Measurements from ENCODE around the gene RPTOR.

RPTOR gene

DNA sequence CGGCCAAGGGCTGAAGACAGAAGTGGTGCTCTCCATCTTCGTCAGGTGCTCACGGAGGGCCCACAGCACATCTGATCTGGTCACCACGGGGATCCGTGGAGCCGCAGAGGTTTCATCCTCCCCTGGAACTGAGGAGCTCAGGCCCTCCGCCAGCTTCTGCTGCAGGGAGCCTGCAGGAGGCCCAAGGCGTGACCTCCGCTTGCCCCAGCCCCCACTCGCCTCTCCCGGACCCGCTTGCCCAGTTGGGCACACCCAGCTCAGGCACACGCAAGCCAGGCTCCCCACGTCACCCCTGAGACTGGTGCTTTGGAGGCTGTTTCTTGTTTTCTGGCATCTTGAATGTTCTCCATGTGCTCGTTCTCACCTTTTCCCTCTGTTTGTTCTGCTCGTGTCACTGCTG lies 407.7 kb downstream of the RPTOR start:
- no peak for DNase-seq

DNA sequence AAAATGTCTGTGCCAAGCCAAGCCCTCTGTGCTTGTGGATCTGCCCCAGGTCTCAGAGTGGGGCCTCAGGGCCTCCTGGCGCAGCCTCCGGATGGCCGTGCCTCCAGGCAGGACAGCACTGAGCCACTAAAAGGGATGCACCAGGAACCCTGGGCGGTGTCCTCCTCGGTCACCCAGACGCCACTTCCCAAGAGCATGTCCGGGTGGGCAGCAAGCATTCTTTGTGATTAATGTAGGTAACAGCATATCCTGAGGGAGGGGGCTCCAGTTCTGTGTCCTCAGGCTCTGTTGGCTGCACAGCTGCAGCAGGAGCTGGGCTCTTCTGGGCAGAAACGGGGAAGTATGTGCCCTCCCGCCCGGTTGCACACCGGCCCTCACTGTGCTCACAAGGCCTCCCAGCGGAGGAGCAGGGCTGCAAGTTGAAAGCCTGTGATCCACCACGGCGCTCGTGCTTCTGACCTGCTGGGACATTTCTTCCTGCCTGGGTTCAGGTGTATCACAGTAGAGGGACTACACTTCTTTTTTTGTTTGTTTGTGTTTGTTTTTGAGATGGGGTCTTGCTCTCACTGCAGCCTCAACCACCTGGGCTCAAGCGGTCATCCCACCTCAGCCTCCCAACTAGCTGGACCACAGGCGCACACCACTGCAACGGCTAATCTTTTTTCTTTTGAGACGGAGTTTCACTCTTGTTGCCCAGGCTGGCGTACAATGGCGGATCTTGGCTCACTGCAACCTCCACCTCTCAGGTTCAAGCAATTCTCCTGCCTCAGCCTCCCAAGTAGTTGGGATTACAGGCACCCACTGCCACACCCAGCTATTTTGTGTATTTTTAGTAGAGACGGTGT lies 409.1 kb downstream of the RPTOR start:
- DNase-seq, result no peak

DNA sequence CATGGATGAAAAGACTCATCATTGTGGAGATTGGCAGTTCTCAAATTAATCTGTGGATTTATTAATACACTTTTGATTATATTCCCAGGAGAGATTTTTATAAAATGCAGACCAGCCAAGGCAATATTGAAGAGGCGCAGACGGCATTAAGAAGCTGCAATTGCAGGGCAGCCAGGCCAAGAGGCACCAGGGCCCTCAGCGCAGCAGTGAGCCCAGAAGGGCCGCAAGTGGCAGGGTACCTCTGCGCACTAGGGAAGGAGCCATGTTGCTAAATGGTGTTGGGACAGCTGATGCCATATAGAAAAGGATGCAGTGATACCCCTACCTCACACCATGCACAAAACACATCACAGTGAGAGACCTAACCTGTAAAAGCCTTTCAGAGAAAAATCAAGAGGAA lies 410.4 kb downstream of the RPTOR start:
- no peak for DNase-seq

DNA sequence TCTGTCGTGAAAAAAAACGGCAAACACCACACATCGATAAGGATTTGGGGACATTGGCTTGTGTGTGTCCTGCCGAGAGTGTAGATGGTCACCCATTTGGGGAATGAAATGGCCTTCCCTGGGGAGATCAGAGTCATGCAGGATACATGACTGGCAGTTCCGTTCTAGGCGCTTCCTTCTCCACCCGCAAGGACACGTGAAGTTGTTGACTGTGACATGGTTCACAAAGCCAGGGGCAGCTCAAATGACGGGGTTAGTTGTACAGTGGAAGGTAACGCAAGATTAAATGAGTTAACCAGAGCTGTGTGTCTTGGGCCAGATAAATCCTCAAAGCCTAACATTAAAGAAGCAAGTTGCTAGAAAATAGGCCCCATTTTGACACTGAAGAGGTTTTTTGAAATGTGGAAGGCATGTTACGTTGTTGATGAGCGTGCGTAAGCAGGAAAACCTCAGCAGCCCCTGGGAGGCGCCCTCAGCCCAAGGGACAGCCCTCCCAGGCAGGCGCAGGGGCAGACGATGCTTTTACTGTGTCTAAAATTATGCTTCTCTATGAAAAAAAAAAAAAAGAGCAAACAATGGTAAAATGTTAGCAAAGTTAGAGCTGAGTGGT lies 411.1 kb downstream of the RPTOR start:
- DNase-seq, result no peak

DNA sequence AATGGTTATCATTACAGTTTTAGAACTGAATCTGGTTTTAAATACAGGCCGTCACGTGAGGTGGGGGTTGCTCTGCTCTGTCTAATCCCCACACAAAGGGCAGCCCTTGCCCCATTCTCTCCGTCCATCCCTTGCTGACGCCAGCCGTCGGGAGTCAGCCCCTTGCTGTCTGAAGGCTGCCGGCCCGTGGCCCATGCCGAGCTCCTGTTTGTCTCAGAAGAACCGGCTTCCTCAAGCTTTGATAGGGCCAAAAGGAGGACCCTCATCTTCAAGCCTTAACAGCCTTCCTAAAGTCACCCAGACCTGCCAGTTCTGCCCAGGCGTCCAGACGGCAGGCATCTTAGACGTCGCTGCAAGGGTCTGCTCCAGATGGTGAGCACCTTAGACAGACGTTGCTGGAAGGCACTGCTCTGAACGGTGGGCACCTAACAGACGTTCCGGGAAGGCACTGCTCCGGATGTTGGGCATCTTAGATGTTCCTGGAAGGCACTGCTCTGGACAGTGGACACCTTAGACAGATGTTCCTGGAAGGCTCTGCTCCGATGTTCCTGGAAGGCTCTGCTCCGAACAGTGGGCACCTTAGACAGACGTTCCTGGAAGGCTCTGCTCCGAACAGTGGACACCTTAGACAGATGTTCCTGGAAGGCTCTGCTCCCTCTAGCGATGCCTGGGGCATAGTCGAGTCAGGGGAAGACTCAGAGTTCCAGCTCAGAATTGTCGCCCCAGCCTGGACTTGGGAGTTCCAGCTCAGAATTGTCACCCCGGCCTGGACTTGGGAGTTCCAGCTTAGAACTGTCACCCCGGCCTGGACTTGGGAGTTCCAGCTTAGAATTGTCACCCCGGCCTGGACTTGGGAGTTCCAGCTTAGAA lies 411.9 kb downstream of the RPTOR start:
- no peak for DNase-seq

DNA sequence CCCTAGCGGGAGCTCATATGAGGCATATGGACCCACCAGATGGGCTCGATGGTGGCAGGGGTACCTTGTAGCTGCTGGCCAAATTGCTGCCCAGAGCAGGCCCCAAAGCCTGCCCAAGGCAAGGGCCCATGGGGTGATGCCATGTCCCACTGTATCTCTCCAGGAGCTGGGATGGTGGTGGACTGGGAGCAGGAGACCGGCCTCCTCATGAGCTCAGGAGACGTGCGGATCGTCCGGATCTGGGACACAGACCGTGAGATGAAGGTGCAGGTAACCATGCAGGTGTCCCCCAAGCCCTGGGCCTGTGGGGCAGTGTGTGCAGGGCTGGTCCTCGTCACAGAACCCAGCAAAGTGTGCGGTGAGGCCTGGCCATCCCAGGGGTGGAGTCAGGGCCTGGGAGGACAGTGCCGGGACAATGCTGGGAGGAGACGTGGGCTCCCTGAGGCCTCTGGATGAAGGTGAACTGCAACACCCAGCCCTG lies 412.9 kb downstream of the RPTOR start:
- no peak for DNase-seq

DNA sequence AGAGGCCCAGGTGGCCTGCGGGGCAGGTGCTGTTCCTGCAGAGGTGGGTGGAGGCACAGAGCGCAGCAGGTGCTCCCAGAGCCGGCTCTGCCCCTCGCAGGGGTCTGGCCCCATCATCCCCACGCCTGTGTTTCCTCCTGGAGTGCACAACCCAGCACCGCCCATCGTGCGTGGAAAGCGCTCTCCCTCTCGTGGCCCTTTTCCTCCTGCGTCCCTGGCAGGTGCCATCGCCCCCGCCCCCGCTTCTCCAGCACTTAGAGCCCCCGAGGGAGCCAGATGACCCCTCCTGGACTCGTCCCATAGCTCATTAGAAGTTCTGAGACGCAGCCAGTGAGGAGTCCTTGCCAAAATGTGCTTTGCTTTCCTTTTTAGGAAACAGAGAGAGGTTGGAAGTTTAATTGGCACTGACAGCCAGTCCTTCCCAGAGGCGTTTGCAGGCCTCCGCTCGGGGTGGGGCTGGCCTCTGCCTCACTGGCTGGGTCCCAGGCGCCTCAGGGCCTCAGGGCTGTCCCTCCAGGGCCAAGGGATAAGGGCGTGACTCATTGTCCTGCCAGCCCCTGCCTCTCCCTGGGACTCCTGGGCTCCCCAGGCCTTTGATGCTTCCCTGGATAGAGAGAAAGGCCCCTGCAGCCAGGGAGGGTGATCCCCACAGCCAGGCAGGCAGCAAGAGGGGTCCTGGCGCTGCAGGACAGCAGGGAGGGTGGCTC lies 414.8 kb downstream of the RPTOR start:
- peak; percentile 88 for DNase-seq

DNA sequence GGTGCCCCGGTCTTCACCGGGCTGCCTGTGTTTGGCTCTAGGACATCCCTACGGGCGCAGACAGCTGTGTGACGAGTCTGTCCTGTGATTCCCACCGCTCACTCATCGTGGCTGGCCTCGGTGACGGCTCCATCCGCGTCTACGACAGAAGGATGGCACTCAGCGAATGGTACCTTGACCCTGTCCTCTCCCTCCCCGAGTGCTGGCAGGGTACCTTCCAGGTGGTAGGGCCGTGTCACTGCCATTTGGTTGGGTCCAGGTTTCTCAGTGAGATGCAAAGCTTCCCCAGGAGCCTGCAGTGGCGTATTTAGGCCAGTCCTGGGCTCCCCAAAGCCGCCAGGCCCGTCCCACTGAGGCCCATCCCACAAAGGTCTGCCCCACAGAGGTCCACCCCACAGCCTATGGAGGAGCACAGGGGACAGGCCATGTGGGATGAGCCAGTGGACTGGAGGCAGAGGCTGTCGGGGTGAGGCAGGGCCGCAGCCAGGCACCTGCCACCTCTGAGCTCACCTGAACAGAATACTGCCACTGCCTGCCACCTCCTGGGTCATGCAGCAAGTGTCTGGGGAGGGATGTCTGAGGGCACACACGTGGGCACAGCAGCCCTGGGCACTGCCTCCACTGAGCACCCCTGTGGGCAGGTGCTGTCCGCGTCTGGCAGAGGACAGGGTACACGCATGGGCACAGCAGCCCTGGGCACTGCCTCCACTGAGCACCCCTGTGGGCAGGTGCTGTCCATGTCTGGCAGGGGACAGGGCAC lies 415.6 kb downstream of the RPTOR start:
- DNase-seq, result no peak

DNA sequence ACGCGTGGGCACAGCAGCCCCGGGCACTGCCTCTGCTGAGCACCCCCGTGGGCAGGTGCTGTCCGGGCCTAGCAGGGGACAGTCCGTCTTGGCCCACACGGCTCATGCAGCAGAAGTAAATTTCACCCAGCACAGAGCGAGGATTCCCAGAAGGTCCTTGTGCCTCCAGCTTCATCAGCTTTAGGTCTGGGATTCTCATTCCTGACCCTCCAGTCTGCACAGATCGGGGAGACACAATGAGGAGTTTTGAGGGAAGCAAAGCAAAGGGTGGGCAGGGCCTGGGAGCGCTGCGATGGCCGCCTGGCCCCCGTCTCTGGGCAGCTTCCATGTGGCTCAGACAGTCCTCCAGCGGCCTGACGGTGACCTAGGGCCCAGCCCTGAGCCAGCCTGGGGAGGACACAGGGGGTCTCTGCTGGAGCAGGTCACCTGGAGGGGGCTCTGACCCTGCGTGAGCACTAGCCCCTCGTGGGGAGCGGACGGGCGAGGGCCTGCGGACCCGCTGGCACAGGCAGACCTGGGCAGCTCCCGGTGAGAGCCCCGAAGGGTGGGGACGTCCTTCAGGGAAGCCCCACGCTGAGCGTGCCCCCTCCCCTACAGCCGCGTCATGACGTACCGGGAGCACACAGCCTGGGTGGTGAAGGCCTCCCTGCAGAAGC lies 416.3 kb downstream of the RPTOR start:
- no peak for DNase-seq

DNA sequence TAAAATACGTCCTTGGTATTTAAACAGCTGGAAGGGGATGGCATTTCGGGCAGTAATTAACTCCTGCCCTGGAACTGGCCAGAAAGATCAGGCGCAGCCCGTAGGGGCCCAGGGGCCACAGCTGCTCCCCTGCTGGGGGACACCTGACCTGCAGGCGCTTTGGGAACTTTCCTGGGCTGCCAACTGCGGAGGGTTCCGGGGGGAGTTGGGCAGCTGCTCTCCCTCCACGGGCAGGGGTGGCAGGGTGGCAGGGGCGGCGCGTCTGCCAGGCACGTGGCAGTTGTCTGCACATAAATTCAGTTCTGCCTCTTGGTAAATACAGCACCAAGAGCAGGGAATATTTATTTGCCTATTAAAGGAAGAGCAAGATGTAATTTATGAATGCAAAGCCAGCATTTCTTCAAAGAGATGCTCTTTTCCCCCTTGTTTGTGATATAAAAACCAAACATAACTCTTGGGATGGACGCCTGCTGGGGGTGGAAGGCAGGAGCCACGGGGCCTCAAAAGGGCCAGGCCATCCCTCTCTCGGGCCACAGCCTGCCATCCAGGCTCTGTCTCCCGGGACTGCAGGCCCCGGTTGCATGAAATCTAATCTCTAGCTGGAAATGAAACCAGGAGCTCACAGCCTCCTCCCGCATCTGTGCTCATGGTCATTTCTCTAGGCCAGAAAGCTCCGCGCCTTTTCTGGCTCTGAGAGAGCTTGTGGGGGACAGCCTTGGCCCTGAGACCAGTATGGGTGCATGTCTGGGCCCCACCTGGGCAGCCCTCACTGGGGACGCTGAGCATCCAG lies 417.1 kb downstream of the RPTOR start:
- no peak for DNase-seq

DNA sequence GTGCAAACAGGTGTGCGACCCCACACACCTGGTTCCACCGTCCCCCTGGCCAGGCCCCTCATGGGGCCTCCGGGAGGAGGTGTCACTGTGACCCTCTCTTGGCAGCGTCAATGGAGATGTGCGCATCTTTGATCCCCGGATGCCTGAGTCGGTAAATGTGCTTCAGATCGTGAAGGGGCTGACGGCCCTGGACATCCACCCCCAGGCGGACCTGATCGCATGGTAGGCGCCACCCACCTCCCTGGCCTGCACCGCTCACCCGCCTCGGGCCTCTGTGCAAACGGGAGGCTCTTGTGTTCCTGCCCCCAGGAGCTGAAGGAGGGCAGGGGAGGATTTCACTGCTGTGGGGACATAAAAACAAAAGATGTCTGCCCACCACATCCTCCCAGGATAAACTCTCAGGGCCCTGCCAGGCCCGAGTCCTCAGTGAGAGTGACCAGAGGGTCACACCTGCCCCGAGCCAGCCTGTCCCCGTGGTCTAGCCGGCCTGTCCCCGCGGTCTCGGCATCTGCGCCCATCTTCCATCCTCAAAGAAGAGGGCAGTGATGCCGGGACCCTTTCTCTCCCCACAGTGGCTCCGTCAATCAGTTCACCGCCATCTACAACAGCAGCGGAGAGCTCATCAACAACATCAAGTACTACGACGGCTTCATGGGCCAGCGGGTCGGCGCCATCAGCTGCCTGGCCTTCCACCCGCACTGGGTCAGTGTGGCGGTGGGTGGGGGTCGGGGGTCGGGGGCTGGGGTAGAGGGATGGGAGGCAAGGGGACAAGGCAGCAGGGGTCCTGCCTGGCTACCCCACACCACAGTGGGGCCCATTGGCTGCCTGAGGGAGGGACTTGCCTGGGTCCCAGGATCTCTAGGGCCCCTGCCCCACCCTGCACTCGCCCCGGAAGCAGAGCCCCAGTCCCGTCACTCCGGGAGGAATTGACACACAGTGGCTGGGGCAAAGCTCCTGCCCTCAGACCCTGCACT lies 418.0 kb downstream of the RPTOR start:
- no peak for DNase-seq

DNA sequence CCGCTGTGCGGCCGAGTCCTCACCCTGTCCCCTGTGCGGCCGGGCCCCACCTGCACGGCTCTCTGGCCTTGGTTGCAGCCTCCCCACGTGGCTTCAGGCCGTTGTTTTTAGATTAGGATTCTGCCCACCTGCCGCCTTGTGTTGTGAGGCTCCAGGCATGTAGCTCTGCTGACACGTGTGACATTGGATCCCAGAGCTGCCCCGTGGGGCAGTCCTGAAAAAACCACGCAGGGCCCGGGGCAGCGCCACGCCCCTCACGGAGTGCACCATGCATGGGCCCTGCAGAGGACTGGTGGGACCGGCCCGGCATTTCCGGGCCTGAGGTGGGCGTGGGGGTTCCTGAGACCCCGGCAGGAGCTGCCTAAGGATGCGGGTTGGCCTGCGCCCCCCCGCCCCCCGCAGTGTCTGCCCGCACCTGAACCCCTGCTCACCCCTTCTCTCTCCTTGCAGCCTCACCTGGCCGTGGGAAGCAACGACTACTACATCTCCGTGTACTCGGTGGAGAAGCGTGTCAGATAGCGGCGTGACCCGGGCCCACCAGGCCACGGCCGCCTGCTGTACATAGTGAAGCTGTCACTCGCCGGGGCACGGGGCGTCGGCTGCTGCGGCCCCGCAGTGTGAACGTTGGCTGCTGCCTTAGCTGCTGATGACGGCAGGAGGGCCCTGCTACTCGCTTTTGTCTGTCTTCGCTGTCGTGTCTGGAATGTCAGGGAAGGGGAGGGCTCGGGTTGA lies 419.3 kb downstream of the RPTOR start:
- no peak for DNase-seq

DNA sequence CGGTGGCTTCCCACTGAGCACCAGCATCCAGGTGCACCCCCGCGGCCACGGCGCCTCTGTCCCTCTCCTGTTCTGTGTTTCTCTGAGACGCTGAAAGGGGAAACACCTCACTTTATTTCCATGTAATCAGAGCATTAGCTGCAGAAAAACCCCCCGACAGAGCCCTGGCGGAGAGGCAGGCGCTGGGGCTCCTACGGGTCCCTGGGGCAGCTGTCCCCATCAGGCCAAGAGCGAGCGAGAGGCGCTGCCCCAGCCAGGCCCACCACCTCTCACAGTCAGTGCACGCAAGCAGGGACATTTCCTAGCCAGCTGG lies 419.9 kb downstream of the RPTOR start:
- no peak for DNase-seq

DNA sequence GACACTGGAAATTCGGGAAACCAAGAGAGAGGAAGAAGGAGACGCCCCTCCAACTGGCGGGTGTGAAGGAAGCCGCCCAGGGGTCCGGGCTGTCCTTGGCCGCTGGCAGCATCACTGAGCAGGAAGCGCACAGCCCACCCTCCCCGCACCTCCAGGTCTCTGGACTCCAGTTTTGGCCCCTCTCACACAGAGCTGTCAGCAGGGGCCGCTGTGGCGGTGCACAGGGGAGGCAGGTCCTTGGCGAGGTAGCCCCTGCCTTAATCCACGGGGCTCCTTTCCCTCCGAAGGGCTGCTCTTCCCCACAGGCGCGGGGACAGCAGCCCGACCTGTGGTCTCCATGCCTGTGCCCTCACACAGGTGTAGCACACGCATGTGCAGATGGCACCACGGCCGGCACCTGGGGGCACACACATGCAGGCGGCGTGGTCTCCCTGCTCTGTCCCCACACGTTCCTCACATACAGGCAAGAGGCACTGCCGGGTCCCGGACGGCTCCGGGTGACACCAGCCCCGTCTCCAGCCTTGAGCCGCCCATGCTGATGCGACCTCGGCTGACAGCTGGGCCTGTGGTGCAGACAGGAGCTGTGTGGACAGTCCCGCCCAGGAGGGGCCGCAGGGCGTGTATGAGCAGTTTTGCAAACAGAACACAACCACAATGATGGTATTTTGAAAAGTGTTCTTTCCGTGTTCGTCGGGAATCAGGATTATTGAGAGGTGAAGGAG lies 420.4 kb downstream of the RPTOR start:
- DNase-seq, result no peak

DNA sequence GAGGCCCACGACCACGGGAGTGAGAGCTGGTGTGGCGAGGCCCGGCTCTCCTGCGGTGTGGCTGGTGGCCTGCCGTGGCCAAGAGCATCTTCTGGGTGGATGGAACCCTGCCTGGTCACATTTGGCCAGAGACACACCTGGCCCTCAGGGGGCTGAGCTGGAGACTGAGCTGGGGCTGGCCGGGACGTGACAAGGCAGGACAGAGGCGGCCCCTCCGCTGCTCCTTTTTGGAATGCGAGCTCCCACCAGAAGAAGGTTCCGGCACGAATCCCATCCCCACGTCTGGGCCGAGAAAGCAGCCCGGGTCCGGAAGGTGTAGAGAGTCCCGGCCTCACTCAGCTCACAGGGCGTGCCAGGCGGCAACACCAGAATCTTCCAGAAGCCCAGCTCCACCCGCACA lies 421.0 kb downstream of the RPTOR start:
- DNase-seq, result no peak

DNA sequence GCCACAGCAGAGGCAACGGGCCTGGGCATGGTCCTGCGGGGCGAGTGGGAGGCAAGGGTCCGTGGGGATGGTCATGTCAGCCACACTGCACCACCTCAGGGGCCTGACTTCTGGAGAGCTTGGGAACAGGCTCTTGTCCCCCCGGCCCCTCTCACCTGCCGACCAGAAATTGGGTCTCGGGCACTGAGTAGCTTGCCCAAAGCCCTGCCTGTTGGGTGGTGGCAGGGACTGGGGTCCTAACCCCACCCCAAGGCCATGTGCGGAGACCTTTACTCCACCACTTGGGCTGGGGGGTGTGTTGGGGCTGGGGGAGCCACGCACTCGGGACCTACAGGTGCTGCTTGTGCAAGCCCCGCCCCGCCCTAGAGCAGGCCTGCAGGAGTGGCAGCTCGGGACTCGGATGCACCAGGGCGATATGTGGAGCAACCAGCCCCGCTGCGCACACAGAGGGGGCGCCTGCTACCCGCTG lies 422.8 kb downstream of the RPTOR start:
- DNase-seq, result no peak

DNA sequence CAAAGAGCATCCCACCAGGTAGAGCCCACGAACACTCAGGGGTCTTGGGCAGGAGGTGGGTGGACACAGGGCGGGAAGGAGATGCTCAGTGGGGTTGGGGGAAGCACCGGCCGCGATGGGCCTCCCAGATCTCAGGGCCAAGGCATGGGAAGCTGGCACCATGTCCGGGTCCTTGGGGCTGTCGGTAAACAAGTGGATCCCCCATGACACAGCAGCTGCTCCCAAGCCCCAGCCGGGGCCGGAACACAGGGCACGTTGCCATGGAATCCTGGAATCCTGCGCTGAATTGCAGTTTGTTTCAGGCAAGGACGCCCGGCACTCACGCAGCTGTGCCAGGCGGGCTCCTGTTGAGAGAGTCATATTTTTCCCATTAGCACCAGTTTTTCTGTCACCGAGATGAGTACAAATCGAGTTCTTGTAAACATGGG lies 424.0 kb downstream of the RPTOR start:
- peak; percentile 73 for DNase-seq

All from fibroblast of skin of scalp (primary cell).